Measurements from ENCODE around the gene SYK. TPM values are rescaled to one million over a fixed set of nuclear protein-coding genes. Genes with fewer than 3 reads are reported as not detected.

The SYK gene
- total RNA-seq, 4 donors from 2014 or later: 17.9 to 26.2 (median 23.2) TPM

GRCh38 chr9:90801973-90802322 is 329 bp downstream of the SYK start:
- WGBS, 2 donors: 3 to 4% methylated on average over 29 of the region's 29 CpGs
- TF ChIP-seq, protein P1, sequence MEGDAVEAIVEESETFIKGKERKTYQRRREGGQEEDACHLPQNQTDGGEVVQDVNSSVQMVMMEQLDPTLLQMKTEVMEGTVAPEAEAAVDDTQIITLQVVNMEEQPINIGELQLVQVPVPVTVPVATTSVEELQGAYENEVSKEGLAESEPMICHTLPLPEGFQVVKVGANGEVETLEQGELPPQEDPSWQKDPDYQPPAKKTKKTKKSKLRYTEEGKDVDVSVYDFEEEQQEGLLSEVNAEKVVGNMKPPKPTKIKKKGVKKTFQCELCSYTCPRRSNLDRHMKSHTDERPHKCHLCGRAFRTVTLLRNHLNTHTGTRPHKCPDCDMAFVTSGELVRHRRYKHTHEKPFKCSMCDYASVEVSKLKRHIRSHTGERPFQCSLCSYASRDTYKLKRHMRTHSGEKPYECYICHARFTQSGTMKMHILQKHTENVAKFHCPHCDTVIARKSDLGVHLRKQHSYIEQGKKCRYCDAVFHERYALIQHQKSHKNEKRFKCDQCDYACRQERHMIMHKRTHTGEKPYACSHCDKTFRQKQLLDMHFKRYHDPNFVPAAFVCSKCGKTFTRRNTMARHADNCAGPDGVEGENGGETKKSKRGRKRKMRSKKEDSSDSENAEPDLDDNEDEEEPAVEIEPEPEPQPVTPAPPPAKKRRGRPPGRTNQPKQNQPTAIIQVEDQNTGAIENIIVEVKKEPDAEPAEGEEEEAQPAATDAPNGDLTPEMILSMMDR (IDR thresholded peaks at IDR 0.05): no peak
- no peak for TF ChIP-seq POLR2A (IDR thresholded peaks at IDR 0.05)
- DNase-seq (ENCODE audit: low spot score in 2 of 2): no peak
- H3K4me3 ChIP-seq (ENCODE audit: low read depth, poor library complexity, severe bottlenecking): peak overlapping the region; percentile 48
- intact Hi-C loops (cut with DNase I; ENCODE audit: low total_unique reads): no loop called here

DNA sequence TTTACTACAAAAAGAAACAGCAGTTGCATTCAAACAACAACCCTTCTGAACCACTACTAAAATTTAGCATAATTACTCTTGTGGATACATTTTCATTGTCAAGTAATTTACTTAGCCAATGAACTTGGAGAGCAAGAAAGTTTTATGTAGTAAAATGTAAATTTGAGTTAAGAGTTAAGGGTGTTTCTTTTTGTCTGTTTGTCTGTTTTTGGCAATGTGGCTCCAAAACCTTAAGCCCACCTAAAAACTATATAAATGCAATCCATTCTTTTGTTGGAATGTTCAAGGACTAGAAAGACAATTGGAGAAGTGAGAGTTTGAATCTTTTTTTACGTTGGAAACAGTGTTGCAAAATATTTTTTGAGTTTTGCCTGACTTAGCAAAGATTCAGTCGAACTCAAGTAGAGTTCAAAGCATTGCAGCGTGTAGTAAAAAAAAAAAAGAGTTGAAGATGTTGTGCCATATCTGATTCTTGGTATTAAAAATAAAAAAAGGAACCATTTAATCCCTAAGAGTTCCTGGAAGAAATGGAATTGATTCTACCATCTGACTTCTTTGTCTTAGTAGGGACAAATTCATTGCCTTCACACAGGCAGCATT is 867 bp downstream of the SYK start:
- intact Hi-C loops (cut with DNase I; ENCODE audit: low total_unique reads): no loop called here
- no peak for DNase-seq (ENCODE audit: low spot score in 2 of 2)
- WGBS, 2 donors: 37 to 39% methylated on average over 3 of the region's 3 CpGs
- TF ChIP-seq, protein P1 (IDR thresholded peaks at IDR 0.05): no peak
- TF ChIP-seq POLR2A (IDR thresholded peaks at IDR 0.05): no peak
- H3K4me3 ChIP-seq (ENCODE audit: low read depth, poor library complexity, severe bottlenecking): peak overlapping the region; percentile 48

GRCh38 chr9:90803860-90804593 is 2.4 kb downstream of the SYK start:
- intact Hi-C loops (cut with DNase I; ENCODE audit: low total_unique reads): no loop called here
- no peak overlapping the region for H3K4me3 ChIP-seq (ENCODE audit: low read depth, poor library complexity, severe bottlenecking)
- no peak for DNase-seq (ENCODE audit: low spot score in 2 of 2)
- WGBS, 2 donors: 49 to 63% methylated on average over 3 of the region's 3 CpGs
- TF ChIP-seq POLR2A (IDR thresholded peaks at IDR 0.05): no peak
- TF ChIP-seq, protein P1 (IDR thresholded peaks at IDR 0.05): no peak

DNA sequence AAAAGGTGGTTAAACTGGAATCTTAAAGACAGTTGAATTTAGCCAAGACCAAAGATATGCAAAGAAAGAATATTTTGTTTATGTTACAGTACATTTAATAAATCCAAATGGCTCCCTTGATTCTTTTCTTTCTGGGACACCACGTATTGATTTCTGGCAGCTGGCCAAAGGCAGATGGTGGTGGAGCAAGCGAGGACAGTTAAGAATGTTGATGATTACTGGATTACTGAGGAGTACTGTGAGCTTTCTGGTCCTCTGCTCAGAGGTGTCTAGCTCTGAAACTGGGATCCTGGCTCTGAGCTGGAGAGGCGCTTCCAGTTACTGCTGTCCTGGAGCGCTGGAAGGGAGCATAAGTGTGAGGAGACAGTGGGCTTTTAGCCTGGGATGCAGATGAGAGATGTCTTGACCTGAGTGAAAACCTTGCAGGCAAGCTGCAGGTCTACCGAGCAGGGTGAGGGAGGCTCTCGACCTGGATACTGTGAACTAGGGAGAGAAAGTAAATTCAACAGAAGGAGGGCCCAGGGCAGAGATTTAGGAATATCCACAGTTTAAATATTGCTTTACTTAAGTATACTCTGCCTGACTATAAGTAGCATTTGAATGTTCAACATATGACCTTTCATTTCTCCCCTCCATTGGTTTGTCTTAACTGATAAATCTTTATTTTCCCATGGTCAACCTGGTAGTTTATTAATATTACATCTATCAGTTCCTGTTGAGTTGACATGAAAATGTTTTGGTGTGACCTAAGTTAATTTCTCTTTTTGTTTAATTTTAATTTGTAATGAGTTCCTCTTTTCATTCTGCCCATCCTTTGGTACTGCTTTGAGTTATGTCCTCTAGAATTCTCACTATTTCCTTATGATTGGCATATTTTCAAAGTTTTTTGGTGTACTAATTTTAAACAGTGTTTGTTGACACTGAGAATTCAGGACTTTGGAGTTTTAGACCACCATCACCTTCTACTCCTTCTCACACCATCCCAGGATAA is 3.7 kb downstream of the SYK start:
- DNase-seq (ENCODE audit: low spot score in 2 of 2): no peak
- WGBS, 2 donors: 61 to 67% methylated on average over 6 of the region's 6 CpGs
- no peak overlapping the region for H3K4me3 ChIP-seq (ENCODE audit: low read depth, poor library complexity, severe bottlenecking)
- TF ChIP-seq POLR2A (IDR thresholded peaks at IDR 0.05): no peak
- intact Hi-C loops (cut with DNase I; ENCODE audit: low total_unique reads): no loop called here

- intact Hi-C loops (cut with DNase I; ENCODE audit: low total_unique reads): no loop called here
- DNase-seq (ENCODE audit: low spot score in 2 of 2): no peak
- no peak for TF ChIP-seq POLR2A (IDR thresholded peaks at IDR 0.05)
- TF ChIP-seq, protein P1 (IDR thresholded peaks at IDR 0.05): no peak
- WGBS, 2 donors: 89 to 94% methylated on average over 3 of the region's 3 CpGs
- H3K4me3 ChIP-seq (ENCODE audit: low read depth, poor library complexity, severe bottlenecking): no peak overlapping the region
Measured at GRCh38 chr9:90807006-90807405, 5.4 kb downstream of the SYK start.

DNA sequence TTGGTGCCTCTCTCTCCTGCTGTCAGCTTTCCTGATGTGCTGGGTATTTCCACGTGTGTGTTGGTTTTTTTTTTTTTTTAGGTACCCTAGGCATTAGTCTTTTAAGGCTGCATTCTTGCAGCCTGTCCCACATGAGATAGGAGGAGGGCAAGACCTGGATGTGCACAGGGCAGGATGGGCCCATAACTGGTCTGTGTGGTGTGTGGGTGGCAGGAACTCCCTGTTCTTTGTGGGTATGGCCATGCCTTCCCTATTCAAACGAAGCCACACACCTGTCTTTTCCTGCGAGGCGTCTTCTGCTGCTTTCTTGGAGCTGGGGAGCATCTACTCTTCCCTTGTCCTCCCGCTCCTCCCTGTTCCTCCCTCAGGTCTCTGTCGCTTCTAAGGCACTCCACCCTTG is 6.8 kb downstream of the SYK start:
- 55 to 71% methylated on average over 6 of the region's 6 CpGs for WGBS, 2 donors
- no peak for TF ChIP-seq POLR2A (IDR thresholded peaks at IDR 0.05)
- TF ChIP-seq, protein P1 (IDR thresholded peaks at IDR 0.05): no peak

More for the DNA sequence above, 6.8 kb downstream of the SYK start:
- intact Hi-C loops (cut with DNase I; ENCODE audit: low total_unique reads): no loop called here
- DNase-seq (ENCODE audit: low spot score in 2 of 2): no peak
- no peak overlapping the region for H3K4me3 ChIP-seq (ENCODE audit: low read depth, poor library complexity, severe bottlenecking)
